Calu3 (cell line): ENCODE results near the gene MRGPRE. TPM values are rescaled to one million over a fixed set of nuclear protein-coding genes. Genes with fewer than 3 reads are reported as not detected.
"Not testable (repeated sequence)": the region's sequence is repeated elsewhere in the genome, so short reads cannot be mapped to it uniquely, and the experiment has no call there.

Source experiments
- BruUV-seq: library from RNA; stranded (reverse); fragments of 400-500 nt; replicated peaks from 2 replicates; lab custom pipeline; 2021; lab: Mats Ljungman, UMichigan
- CTCF ChIA-PET: fragments of 300-600 bp; sonication (Branson Sonifier 250); formaldehyde crosslinking; loops from one replicate; lab custom pipeline; 2022; ENCODE audit warnings: antibody characterized with exemption; lab: Charles Lee
- DNase-seq: peaks from one replicate; pipeline ENCODE4 v3.0.0; 2022
- H3K27ac Mint-ChIP-seq: one replicate; pipeline ENCODE4 v1.8.0; 2022; ENCODE audit warnings: mixed read lengths; ENCODE audit not compliant: unreplicated experiment
- H3K27me3 Mint-ChIP-seq: one replicate; pipeline ENCODE4 v1.8.0; 2022; ENCODE audit warnings: mixed read lengths; ENCODE audit not compliant: unreplicated experiment
- H3K36me3 Mint-ChIP-seq: one replicate; pipeline ENCODE4 v1.8.0; 2022; ENCODE audit warnings: mild to moderate bottlenecking, moderate library complexity, mixed read lengths; ENCODE audit not compliant: insufficient read depth, unreplicated experiment
- H3K4me1 Mint-ChIP-seq: one replicate; pipeline ENCODE4 v1.8.0; 2022; ENCODE audit warnings: mild to moderate bottlenecking, low read depth, mixed read lengths; ENCODE audit not compliant: unreplicated experiment
- H3K4me3 Mint-ChIP-seq: one replicate; pipeline ENCODE4 v1.8.0; 2022; ENCODE audit warnings: mild to moderate bottlenecking, low read depth, moderate library complexity, mixed read lengths; ENCODE audit not compliant: unreplicated experiment
- H3K9me3 Mint-ChIP-seq: one replicate; pipeline ENCODE4 v1.8.0; 2022; ENCODE audit warnings: low read depth, mixed read lengths; ENCODE audit not compliant: unreplicated experiment
- CTCF ChIP-seq: fragments of 200-600 bp; IDR thresholded peaks from one replicate; pipeline ENCODE4 v1.8.0; 2022; ENCODE audit warnings: antibody characterized with exemption; ENCODE audit not compliant: unreplicated experiment
- intact Hi-C: fragments of 100-400 bp; cut with micrococcal nuclease; formaldehyde crosslinking; loops from one replicate; pipeline ENCODE4 v1.10.0; 2022; ENCODE audit not compliant: unreplicated experiment
- total RNA-seq: library from RNA; stranded (reverse); gene quantifications from 2 replicates; pipeline ENCODE4 v1.2.3, GENCODE V29; 2022

Gene MRGPRE
- total RNA-seq, 1 experiment from 2014 or later: not detected

GRCh38 chr11:3255241-3255640 lies 23.0 kb upstream of the MRGPRE start:
- CTCF ChIA-PET, intact Hi-C loops, H3K27me3 Mint-ChIP-seq, H3K9me3 Mint-ChIP-seq, H3K4me1 Mint-ChIP-seq, H3K36me3 Mint-ChIP-seq, BruUV-seq, H3K27ac Mint-ChIP-seq, H3K4me3 Mint-ChIP-seq, DNase-seq: not testable (repeated sequence)

GRCh38 chr11:3254773-3255172 lies 22.6 kb upstream of the MRGPRE start:
- intact Hi-C loops, BruUV-seq, H3K27me3 Mint-ChIP-seq, H3K27ac Mint-ChIP-seq, H3K36me3 Mint-ChIP-seq, H3K4me1 Mint-ChIP-seq, H3K9me3 Mint-ChIP-seq, CTCF ChIA-PET, DNase-seq, H3K4me3 Mint-ChIP-seq: not testable (repeated sequence)

DNA sequence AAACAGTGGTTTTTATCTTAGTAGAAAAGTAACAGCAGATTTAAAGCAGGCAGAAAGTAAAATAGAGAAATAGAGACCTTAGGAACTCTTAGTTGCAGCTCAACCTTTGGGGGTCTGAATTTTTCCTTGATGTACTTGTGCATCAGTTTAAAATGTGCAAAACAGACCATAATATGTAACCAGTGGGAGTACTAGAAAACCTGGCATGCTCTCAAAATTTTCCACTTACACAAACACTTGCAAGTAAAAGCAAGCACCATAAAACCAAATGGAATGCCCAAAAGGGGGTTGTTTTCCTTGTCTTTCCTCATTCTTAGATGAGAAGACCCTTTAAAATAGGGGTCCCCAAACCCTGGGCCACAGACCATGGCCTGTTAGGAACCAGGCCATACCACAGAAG lies 12.9 kb upstream of the MRGPRE start:
- peaks cover 44% of the 10 kb centered on the region for H3K27me3 Mint-ChIP-seq
- H3K36me3 Mint-ChIP-seq: no peaks in the 10 kb centered on the region
- BruUV-seq: no TSS peak
- no peak for DNase-seq
- no peaks in the 10 kb centered on the region for H3K9me3 Mint-ChIP-seq
- no peak for TF ChIP-seq CTCF
- CTCF ChIA-PET: no interaction called here
- H3K4me3 Mint-ChIP-seq: no peak overlapping the region
- H3K4me1 Mint-ChIP-seq: no peaks in the 10 kb centered on the region
- no peak overlapping the region for H3K27ac Mint-ChIP-seq
- intact Hi-C loops: no loop called here

- Mint-ChIP-seq H3K9me3 (no peaks in the 10 kb centered on the region), H3K27me3 (peaks cover 56% of the 10 kb centered on the region), H3K4me1 (no peaks in the 10 kb centered on the region), H3K36me3 (no peaks in the 10 kb centered on the region), H3K27ac (no peak overlapping the region), H3K4me3 (no peak overlapping the region)
- no peak for TF ChIP-seq CTCF
- intact Hi-C loops: no loop called here
- DNase-seq: no peak
- no TSS peak for BruUV-seq
- CTCF ChIA-PET: no interaction called here
These were observed 11.7 kb upstream of the MRGPRE start for GRCh38 chr11:3243880-3244279.

DNA sequence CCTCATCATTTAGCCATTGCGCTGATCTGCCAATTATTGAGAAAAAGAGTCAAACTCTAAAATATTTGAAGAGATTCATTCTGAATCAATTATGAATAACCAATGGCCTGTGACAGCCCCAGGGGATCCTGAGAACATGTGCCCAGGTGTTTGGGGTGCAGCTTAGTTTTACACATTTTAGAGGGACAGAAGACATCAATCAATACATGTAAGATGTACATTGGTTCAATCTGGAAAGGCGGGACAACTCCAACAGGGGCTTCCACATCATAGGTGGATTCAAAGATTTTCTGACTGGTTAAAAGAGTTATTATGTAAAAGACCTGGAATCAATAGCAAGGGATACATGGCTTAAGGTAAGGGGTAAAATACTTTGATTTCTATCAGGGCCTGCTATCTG lies 4.9 kb upstream of the MRGPRE start:
- BruUV-seq: no TSS peak
- no peak for TF ChIP-seq CTCF

More for the DNA sequence above, 4.9 kb upstream of the MRGPRE start:
- Mint-ChIP-seq H3K9me3 (no peaks in the 10 kb centered on the region), H3K27ac (no peak overlapping the region), H3K4me3 (no peak overlapping the region), H3K36me3 (no peaks in the 10 kb centered on the region), H3K27me3 (peaks cover 88% of the 10 kb centered on the region), H3K4me1 (no peaks in the 10 kb centered on the region)
- CTCF ChIA-PET: no interaction called here
- DNase-seq: no peak
- intact Hi-C loops: no loop called here
